Transverse colon (tissue), 4 donors: Measurements from ENCODE around the gene ATP6V1E1.
"Not testable (repeated sequence)": the region's sequence is repeated elsewhere in the genome, so short reads cannot be mapped to it uniquely, and the experiment has no call there.

Experiments
- EP300 ChIP-seq: sonication (generic); formaldehyde crosslinking; IDR thresholded peaks from one replicate; pipeline ENCODE4 v1.6.1; 2017; ENCODE audit warnings: antibody characterized with exemption, low read depth
- POLR2A ChIP-seq: fragments of 450-650 bp; IDR thresholded peaks from one replicate; pipeline ENCODE4 v1.6.1; 2016; ENCODE audit warnings: antibody characterized with exemption, mild to moderate bottlenecking, moderate library complexity
- POLR2AphosphoS5 ChIP-seq, 3 donors: sonication (generic); formaldehyde crosslinking; IDR thresholded peaks; one replicate each; pipeline ENCODE4 v1.6.1; 2016; ENCODE audit warnings: antibody characterized with exemption in 3 of 3
- TF ChIP-seq, protein P1 (sequence below), 5 experiments: fragments of 200-600 bp in 3 of 5; fragments of 450-650 bp in 2 of 5; sonication (generic) in 3 of 5; IDR thresholded peaks; 1 replicate in 2 of 5; 2 replicates in 3 of 5; pipeline ENCODE4 v1.5.1; 2016 to 2017; ENCODE audit warnings: antibody characterized with exemption in 5 of 5, inconsistent platforms in 3 of 5, mild to moderate bottlenecking in 2 of 5, moderate library complexity in 1 of 5

DNA sequence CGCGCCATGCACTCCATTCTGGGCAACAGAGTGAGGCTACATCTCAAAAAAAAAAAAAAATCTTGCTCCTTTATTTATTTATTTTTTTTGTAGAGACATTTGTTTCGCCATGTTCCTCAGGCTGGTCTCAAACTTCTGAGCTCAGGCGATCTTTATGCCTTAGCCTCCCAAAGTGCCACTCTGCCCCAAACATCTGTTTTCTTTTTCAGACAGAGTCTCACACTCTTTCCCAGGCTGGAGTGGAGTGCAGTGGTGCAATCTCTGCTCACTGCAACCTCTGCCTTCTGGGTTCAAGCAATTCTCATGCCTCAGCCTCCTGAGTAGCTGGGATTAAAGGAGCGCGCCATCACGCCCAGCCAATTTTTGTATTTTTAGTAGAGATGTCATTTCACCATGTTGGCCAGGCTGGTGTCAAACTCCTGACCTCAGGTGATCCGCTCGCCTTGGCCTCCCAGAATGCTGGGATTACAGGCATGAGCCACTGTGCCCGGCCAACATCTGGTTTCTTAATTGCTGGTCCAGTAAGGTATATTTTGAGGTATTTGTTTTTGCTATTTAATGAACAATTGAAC, 43.1 kb upstream of the ATP6V1E1 start:
- not testable (repeated sequence) for TF ChIP-seq POLR2A; POLR2AphosphoS5 (IDR thresholded peaks at IDR 0.05); EP300
- TF ChIP-seq, protein P1, sequence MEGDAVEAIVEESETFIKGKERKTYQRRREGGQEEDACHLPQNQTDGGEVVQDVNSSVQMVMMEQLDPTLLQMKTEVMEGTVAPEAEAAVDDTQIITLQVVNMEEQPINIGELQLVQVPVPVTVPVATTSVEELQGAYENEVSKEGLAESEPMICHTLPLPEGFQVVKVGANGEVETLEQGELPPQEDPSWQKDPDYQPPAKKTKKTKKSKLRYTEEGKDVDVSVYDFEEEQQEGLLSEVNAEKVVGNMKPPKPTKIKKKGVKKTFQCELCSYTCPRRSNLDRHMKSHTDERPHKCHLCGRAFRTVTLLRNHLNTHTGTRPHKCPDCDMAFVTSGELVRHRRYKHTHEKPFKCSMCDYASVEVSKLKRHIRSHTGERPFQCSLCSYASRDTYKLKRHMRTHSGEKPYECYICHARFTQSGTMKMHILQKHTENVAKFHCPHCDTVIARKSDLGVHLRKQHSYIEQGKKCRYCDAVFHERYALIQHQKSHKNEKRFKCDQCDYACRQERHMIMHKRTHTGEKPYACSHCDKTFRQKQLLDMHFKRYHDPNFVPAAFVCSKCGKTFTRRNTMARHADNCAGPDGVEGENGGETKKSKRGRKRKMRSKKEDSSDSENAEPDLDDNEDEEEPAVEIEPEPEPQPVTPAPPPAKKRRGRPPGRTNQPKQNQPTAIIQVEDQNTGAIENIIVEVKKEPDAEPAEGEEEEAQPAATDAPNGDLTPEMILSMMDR (IDR thresholded peaks at IDR 0.05): not testable (repeated sequence)
